ENCODE results near the gene ALKBH6. TPM values are rescaled to one million over a fixed set of nuclear protein-coding genes. Genes with fewer than 3 reads are reported as not detected.
A peak's percentile ranks its signal among the peaks of the same experiment; 100 is the strongest.

The ALKBH6 gene
- total RNA-seq, 1 experiment from 2014 or later, result 32.5 TPM

GRCh38 chr19:36054733-36055686, 41.0 kb upstream of the ALKBH6 start, which contains the start of gene WDR62:
TSS of gene WDR62 (plus strand) at chr19:36054897. CDS start at chr19:36054972, 75 bp downstream.
- H3K27me3 Mint-ChIP-seq (ENCODE audit: low read depth), result no peaks in the 10 kb centered on the region; the same call in 1 of the 2 replicates
- no peak within 1 kb of the TSS for H2BK15ac ChIP-seq (ENCODE audit: low read depth, low read length)
- no CpG with 5 or more reads among the region's 76 CpGs for WGBS (ENCODE audit: extremely low coverage, insufficient read length, low lambda C conversion rate)
- no peaks in the 10 kb centered on the region for H3K9me3 ChIP-seq (ENCODE audit: control insufficient read depth, low read depth, low read length)
- no peak within 1 kb of the TSS for H4K91ac ChIP-seq (ENCODE audit: insufficient read length, low read depth, low read length)
- no peaks in the 10 kb centered on the region for H3K27me3 ChIP-seq (ENCODE audit: insufficient read depth, low read length)
- H2AFZ ChIP-seq (ENCODE audit: low read length), result no peak within 1 kb of the TSS
- H4K20me1 ChIP-seq (ENCODE audit: control insufficient read depth, insufficient read depth, insufficient read length), result no peaks in the 10 kb centered on the region
- H2BK20ac ChIP-seq (ENCODE audit: low read depth, low read length, poor library complexity, severe bottlenecking), result no peak within 1 kb of the TSS
- H3K4me2 ChIP-seq (ENCODE audit: insufficient read depth, insufficient read length, low read length), result peak within 1 kb of the TSS; percentile 98
- no peak within 1 kb of the TSS for H3T11ph ChIP-seq (ENCODE audit: low read length)
- peak within 1 kb of the TSS; percentile 64 for H3K9ac ChIP-seq (ENCODE audit: extremely low read depth, insufficient read length, low read length)
- peaks cover 8 to 28% (median 9%) of the 10 kb centered on the region in 3 experiments for H3K36me3 Mint-ChIP-seq (ENCODE audit: insufficient read depth in 1 of 3, low read depth in 3 of 3)
- H3K79me1 ChIP-seq (ENCODE audit: insufficient read depth, low read depth, low read length, poor library complexity, severe bottlenecking), result peaks cover 4% of the 10 kb centered on the region
- H3K4me1 Mint-ChIP-seq, result peaks cover 23 to 31% of the 10 kb centered on the region in 2 experiments
- H4K8ac ChIP-seq (replicated peaks; ENCODE audit: insufficient read length, low read depth, low read length), result no peak within 1 kb of the TSS
- H3K79me2 ChIP-seq (ENCODE audit: insufficient read depth, low read length), result peaks cover 2% of the 10 kb centered on the region; the same call in 1 of the 2 replicates
- no peak within 1 kb of the TSS for H2AK5ac ChIP-seq (ENCODE audit: insufficient read length, low read length)
- H3K27ac ChIP-seq (ENCODE audit: insufficient read length, low read depth, low read length), result no peak within 1 kb of the TSS
- peaks cover 4% of the 10 kb centered on the region; the same call in 1 of the 2 replicates for H3K4me1 ChIP-seq (ENCODE audit: insufficient read depth, low read length)
- peak; percentile 92 for DNase-seq
- no peak within 1 kb of the TSS for H3K56ac ChIP-seq (ENCODE audit: insufficient read length, low read depth, low read length)
- no peak within 1 kb of the TSS for H4K5ac ChIP-seq (ENCODE audit: insufficient read length, low read depth, low read length)
- no peak within 1 kb of the TSS for H2BK5ac ChIP-seq (ENCODE audit: insufficient read length, low read length)
- peak within 1 kb of the TSS; percentile 82 to 98 (median 96) for H3K27ac Mint-ChIP-seq
- H3K4ac ChIP-seq (ENCODE audit: low read depth, low read length), result no peak within 1 kb of the TSS
- peak within 1 kb of the TSS; percentile 63 for H3K18ac ChIP-seq (ENCODE audit: insufficient read length, low read depth, low read length)
- H3K9me3 Mint-ChIP-seq, result no peaks in the 10 kb centered on the region; a peak in 1 of 5 replicates
- H2BK120ac ChIP-seq (ENCODE audit: low read depth, low read length, poor library complexity, severe bottlenecking), result no peak within 1 kb of the TSS
- peak within 1 kb of the TSS; percentile 91 to 95 for H3K4me3 Mint-ChIP-seq
- H3K23me2 ChIP-seq (ENCODE audit: insufficient read length, low read depth, low read length, poor library complexity, severe bottlenecking), result peaks cover 10% of the 10 kb centered on the region
- no peak within 1 kb of the TSS for H2BK12ac ChIP-seq (ENCODE audit: insufficient read length, low read depth, low read length)
- TF ChIP-seq, protein P1, sequence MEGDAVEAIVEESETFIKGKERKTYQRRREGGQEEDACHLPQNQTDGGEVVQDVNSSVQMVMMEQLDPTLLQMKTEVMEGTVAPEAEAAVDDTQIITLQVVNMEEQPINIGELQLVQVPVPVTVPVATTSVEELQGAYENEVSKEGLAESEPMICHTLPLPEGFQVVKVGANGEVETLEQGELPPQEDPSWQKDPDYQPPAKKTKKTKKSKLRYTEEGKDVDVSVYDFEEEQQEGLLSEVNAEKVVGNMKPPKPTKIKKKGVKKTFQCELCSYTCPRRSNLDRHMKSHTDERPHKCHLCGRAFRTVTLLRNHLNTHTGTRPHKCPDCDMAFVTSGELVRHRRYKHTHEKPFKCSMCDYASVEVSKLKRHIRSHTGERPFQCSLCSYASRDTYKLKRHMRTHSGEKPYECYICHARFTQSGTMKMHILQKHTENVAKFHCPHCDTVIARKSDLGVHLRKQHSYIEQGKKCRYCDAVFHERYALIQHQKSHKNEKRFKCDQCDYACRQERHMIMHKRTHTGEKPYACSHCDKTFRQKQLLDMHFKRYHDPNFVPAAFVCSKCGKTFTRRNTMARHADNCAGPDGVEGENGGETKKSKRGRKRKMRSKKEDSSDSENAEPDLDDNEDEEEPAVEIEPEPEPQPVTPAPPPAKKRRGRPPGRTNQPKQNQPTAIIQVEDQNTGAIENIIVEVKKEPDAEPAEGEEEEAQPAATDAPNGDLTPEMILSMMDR (conservative IDR thresholded peaks at IDR 0.05), result no peak
- no peak within 1 kb of the TSS for H3K23ac ChIP-seq (ENCODE audit: insufficient read length, low read depth, low read length)
- peak within 1 kb of the TSS; percentile 69 for H3K14ac ChIP-seq (ENCODE audit: insufficient read depth, low read length)

Data from H9 (cell line).